C4-2B (cell line): ENCODE data around the gene CABP4.

Source experiments
- H3K27ac ChIP-seq: fragments of 450-650 bp; 2 replicates; pipeline ENCODE4 v1.5.1; 2017
- CTCF ChIP-seq: fragments of 450-650 bp; conservative IDR thresholded peaks from 2 replicates; pipeline ENCODE4 v1.5.1; 2017; ENCODE audit warnings: mild to moderate bottlenecking
- ZFX ChIP-seq: fragments of 450-650 bp; IDR thresholded peaks from 2 replicates; pipeline ENCODE4 v1.6.1; 2017

CABP4 gene

DNA sequence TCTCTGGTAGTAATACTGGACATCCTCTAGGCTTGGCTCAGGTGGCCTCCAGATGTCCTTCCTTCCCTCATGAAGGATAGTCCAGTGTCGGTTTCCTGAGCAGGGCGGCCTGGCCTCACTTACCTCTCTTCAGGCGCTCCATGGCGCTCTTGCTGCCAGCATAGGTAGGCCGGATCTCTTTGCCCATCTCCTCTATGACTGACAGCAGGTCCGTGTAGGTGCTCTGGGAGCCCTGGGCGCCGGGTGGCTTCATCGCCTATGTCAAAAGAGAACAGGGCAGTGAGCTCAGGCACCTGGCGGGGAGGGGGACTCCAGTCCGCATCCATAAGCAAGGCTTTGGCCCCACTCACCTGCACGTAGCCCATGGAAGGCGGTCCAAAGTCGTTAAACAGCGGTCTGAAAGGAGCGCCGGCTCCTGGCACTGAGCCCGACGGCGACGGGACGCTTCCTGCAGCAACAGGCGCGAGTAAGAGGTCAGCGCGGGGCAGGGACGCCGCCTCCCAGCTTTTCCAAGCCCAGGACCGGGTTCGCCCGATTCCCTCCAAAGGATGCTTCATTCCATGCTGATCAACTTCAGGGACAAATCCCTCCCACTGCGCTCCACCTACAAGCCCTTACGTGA is 52.2 kb downstream of the CABP4 start:
- H3K27ac ChIP-seq, result peak overlapping the region; percentile 88
- TF ChIP-seq ZFX, result no peak
- no peak for TF ChIP-seq CTCF

DNA sequence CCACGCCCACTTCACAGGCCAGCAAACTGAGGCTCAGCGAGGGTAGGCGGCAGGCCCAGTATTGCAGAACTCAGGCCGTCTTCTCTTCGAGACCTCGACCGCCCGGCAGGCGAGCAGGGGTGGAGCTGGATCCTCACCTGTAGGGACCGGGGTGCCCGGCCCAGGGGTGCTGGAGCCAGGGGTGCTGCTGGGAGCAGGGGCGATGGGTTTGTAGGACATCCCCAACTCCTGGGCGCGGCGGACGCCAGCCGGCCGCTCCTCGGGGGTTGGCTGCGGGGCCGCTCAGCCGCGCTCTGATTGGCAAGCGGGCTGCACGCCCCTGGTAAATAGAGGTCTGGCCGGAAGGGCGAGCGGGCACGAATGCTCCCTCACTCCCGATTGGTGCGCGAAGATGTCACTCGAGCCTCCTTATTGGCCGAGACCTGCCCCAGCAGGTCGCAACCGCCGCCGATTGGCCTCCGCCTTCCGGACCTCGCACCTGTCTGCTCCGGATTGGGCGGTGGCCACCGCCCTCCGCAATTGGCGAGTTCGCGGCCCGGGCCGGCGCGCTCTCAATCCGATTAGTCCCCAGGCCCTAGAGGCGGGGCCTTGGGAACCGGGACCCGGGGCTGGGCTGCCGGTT is 52.8 kb downstream of the CABP4 start, which contains the start of gene CDK2AP2:
Gene CDK2AP2 (minus strand): TSS at position 299 of the 622 bp plus-strand sequence. CDS start 80 bp downstream, at position 219.
- TF ChIP-seq CTCF, result no peak
- TF ChIP-seq ZFX, result peak; percentile 69; the same call in 1 of the 2 replicates
- H3K27ac ChIP-seq, result peak within 1 kb of the TSS; percentile 88

DNA sequence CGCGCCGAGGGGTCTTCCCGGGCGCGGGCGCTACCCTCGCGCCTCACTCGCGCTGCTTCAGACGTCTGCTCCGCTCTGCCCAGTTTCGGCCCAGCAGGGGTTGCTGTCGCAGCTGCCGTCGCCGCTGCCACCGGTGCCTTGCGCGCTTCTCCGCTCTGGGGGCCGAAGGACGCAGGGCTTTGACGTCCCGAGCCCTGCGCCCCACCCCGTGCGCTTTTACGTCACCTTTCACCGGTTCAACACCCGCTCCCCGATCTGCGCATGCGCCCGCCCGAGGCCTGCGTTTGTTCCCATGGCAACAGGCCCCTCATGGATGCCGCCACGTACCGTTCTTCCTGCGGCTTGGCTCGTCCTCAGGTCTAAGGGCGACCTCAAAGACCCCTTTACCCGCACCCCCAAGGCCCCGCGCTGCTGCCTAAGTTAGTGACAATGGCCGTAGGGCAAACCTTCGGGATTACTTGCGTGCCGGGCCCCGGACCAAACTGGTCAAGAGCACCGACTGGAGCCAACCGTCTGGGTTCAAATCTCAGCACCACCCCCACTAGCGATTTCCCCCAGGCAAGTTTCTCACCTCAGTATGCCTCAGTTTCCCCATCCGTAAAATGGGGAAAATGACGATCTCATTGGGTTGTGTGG is 53.5 kb downstream of the CABP4 start:
- TF ChIP-seq CTCF (no peak), ZFX (no peak)
- H3K27ac ChIP-seq, result peak overlapping the region; percentile 88

- H3K27ac ChIP-seq, result no peak overlapping the region
- TF ChIP-seq CTCF, result no peak
- TF ChIP-seq ZFX, result no peak
These were observed 54.8 kb downstream of the CABP4 start for GRCh38 chr11:67510023-67510345.
